Panc1 (cell line): ENCODE results near the gene TRMT61A. TPM values are rescaled to one million over a fixed set of nuclear protein-coding genes. Genes with fewer than 3 reads are reported as not detected.

ENCODE experiments used
- ATAC-seq: fragments of 200-7000 bp; cut with Tn5 transposase; 2 replicates; pipeline ENCODE4 v1.9.1; 2020; ENCODE audit warnings: mild to moderate bottlenecking, moderate library complexity
- BruUV-seq: library from RNA; stranded (reverse); fragments of 400-500 nt; replicated peaks from 2 replicates; lab custom pipeline; 2021; lab: Mats Ljungman, UMichigan
- CTCF ChIA-PET: fragments of 300-600 bp; sonication (Branson Sonifier 250); formaldehyde crosslinking; loops from one replicate; lab custom pipeline; 2022; ENCODE audit warnings: antibody characterized with exemption; lab: Charles Lee
- POLR2A ChIA-PET: fragments of 300-600 bp; sonication (Branson Sonifier 250); formaldehyde crosslinking; loops from one replicate; lab custom pipeline; 2022; ENCODE audit warnings: antibody characterized with exemption; lab: Charles Lee
- DNase-seq: peaks from one replicate; pipeline ENCODE4 v3.0.0-alpha.2; 2010; ENCODE audit warnings: low read depth, low spot score
- H3K27ac ChIP-seq: 2 replicates; pipeline ENCODE4 v1.5.1; 2011; ENCODE audit warnings: mild to moderate bottlenecking, low read length, inconsistent platforms
- H3K27me3 ChIP-seq: fragments of 200-500 bp; sonication (Bioruptor generic); 2 replicates; pipeline ENCODE4 v1.6.0; 2014; ENCODE audit warnings: low read length, inconsistent platforms; ENCODE audit not compliant: control insufficient read depth, insufficient read depth
- H3K36me3 ChIP-seq: fragments of 200-500 bp; sonication (Bioruptor generic); 2 replicates; pipeline ENCODE4 v1.5.1; 2014; ENCODE audit warnings: inconsistent platforms, mild to moderate bottlenecking, low read length, moderate library complexity; ENCODE audit not compliant: control insufficient read depth, insufficient read depth
- H3K4me1 ChIP-seq: 2 replicates; pipeline ENCODE4 v1.5.1; 2011; ENCODE audit warnings: inconsistent platforms, mild to moderate bottlenecking, low read length, moderate library complexity; ENCODE audit not compliant: control insufficient read depth, insufficient read depth
- H3K4me3 ChIP-seq, 2 experiments: 2 replicates each; pipeline ENCODE4 v1.5.1; 2011 to 2012; ENCODE audit warnings: low read depth in 2 of 2, low read length in 2 of 2, mild to moderate bottlenecking in 2 of 2, inconsistent platforms in 1 of 2, moderate library complexity in 1 of 2
- H3K9me3 ChIP-seq: fragments of 200-500 bp; sonication (Bioruptor generic); 2 replicates; pipeline ENCODE4 v1.5.1; 2014; ENCODE audit warnings: low read depth, mild to moderate bottlenecking, inconsistent platforms, low read length, moderate library complexity; ENCODE audit not compliant: control insufficient read depth, insufficient read depth
- CTCF ChIP-seq: fragments of 450-650 bp; IDR thresholded peaks from 2 replicates; pipeline ENCODE4 v1.5.1; 2017; ENCODE audit warnings: mild to moderate bottlenecking
- POLR2AphosphoS5 ChIP-seq: IDR thresholded peaks from 2 replicates; pipeline ENCODE4 v1.6.1; 2012; ENCODE audit warnings: mild to moderate bottlenecking, low read depth, low read length, moderate library complexity
- REST ChIP-seq, 2 experiments: IDR thresholded peaks; 2 replicates each; pipeline ENCODE4 v1.6.1; 2011 to 2012; ENCODE audit warnings: low read depth in 2 of 2, control low read depth in 1 of 2, low read length in 1 of 2, mild to moderate bottlenecking in 1 of 2, moderate library complexity in 1 of 2; ENCODE audit not compliant: insufficient read depth in 1 of 2
- SIN3A ChIP-seq: IDR thresholded peaks from 2 replicates; pipeline ENCODE4 v1.6.1; 2012; ENCODE audit warnings: low read depth, mild to moderate bottlenecking, low read length, moderate library complexity, borderline replicate concordance; ENCODE audit not compliant: insufficient read depth
- TCF7L2 ChIP-seq: IDR thresholded peaks from 2 replicates; pipeline ENCODE4 v1.6.1; 2011; ENCODE audit warnings: mild to moderate bottlenecking, low read depth, low read length, inconsistent platforms
- in situ Hi-C: cut with HindIII; loops from 2 replicates; pipeline ENCODE4 v1.10.0; 2016; ENCODE audit warnings: low sequenced_read_pairs, low pct_unique_long_range_greater_than_20kb
- intact Hi-C: fragments of 100-400 bp; cut with micrococcal nuclease; formaldehyde crosslinking; loops from one replicate; pipeline ENCODE4 v1.10.0; 2022; ENCODE audit not compliant: unreplicated experiment
- total RNA-seq: library from RNA; stranded (reverse); gene quantifications from one replicate; pipeline ENCODE4 v1.2.1, GENCODE V29; 2021; ENCODE audit not compliant: unreplicated experiment

Gene TRMT61A
- total RNA-seq, 1 experiment from 2014 or later: 22.9 TPM

GRCh38 chr14:103502877-103503276, 26.1 kb upstream of the TRMT61A start:
- TF ChIP-seq SIN3A (no peak), POLR2AphosphoS5 (no peak), REST (IDR thresholded peaks at IDR 0.05; ENCODE audit: insufficient read depth in 1 of 2, low read depth in 2 of 2, low read length in 1 of 2) (no peak), CTCF (no peak), TCF7L2 (no peak)
- no peak overlapping the region for H3K27ac ChIP-seq
- intact Hi-C loops: no loop called here
- in situ Hi-C loops: no loop called here
- no peak for ATAC-seq
- H3K36me3 ChIP-seq: peaks cover 8% of the 10 kb centered on the region
- no peak overlapping the region for H3K4me3 ChIP-seq
- H3K27me3 ChIP-seq: no peaks in the 10 kb centered on the region
- POLR2A ChIA-PET: no interaction called here
- H3K9me3 ChIP-seq: no peaks in the 10 kb centered on the region
- BruUV-seq: TSS peak; percentile 53
- DNase-seq: no peak
- CTCF ChIA-PET: no interaction called here
- H3K4me1 ChIP-seq: no peaks in the 10 kb centered on the region

- Histone ChIP-seq H3K27me3 (no peaks in the 10 kb centered on the region), H3K27ac (no peak overlapping the region), H3K9me3 (no peaks in the 10 kb centered on the region), H3K36me3 (peaks cover 8% of the 10 kb centered on the region), H3K4me1 (no peaks in the 10 kb centered on the region), H3K4me3 (no peak overlapping the region)
- DNase-seq: no peak
- ATAC-seq: no peak
- ChIA-PET POLR2A (no interaction called here), CTCF (no interaction called here)
- intact Hi-C loops (no loop called here), in situ Hi-C loops (no loop called here)
- no TSS peak for BruUV-seq
- TF ChIP-seq CTCF (no peak), POLR2AphosphoS5 (no peak), REST (IDR thresholded peaks at IDR 0.05; ENCODE audit: insufficient read depth in 1 of 2, low read depth in 2 of 2, low read length in 1 of 2) (no peak), TCF7L2 (no peak), SIN3A (no peak)
These were observed 25.7 kb upstream of the TRMT61A start for GRCh38 chr14:103503296-103503695.
